Activated B cell treated with CpG ODN at 0.5 μM for 24 hours (primary cell): Measurements from ENCODE around the gene TMC6. TPM values are rescaled to one million over a fixed set of nuclear protein-coding genes. Genes with fewer than 3 reads are reported as not detected.

Experiments
- ATAC-seq: fragments of 200-7000 bp; cut with Tn5 transposase; one replicate; pipeline ENCODE4 v1.10.0; 2021; ENCODE audit warnings: low read depth, mild to moderate bottlenecking, moderate library complexity
- CTCF ChIA-PET: fragments of 350-600 bp; sonication (Branson Sonifier 250); formaldehyde crosslinking; loops from one replicate; lab custom pipeline; 2021; ENCODE audit warnings: antibody characterized with exemption; lab: Charles Lee
- POLR2A ChIA-PET: fragments of 350-600 bp; sonication (Branson Sonifier 250); formaldehyde crosslinking; loops from one replicate; lab custom pipeline; 2021; ENCODE audit warnings: antibody characterized with exemption; lab: Charles Lee
- DNase-seq: peaks from one replicate; pipeline ENCODE4 v3.0.0; 2022
- H3K27ac Mint-ChIP-seq: one replicate; pipeline ENCODE4 v1.8.0; 2020; ENCODE audit warnings: mixed read lengths
- H3K27me3 Mint-ChIP-seq: one replicate; pipeline ENCODE4 v1.8.0; 2021; ENCODE audit warnings: mixed read lengths
- H3K36me3 Mint-ChIP-seq: one replicate; pipeline ENCODE4 v1.8.0; 2021; ENCODE audit warnings: low read depth, mixed read lengths
- H3K4me1 Mint-ChIP-seq: one replicate; pipeline ENCODE4 v1.8.0; 2021; ENCODE audit warnings: mixed read lengths
- H3K4me3 Mint-ChIP-seq: one replicate; pipeline ENCODE4 v1.8.0; 2020; ENCODE audit warnings: mild to moderate bottlenecking, mixed read lengths
- H3K9me3 Mint-ChIP-seq: one replicate; pipeline ENCODE4 v1.8.0; 2020; ENCODE audit warnings: mixed read lengths
- CTCF ChIP-seq: fragments of 200-600 bp; IDR thresholded peaks from one replicate; pipeline ENCODE4 v1.8.0; 2022; ENCODE audit warnings: antibody characterized with exemption, mild to moderate bottlenecking
- intact Hi-C: fragments of 100-400 bp; cut with micrococcal nuclease; formaldehyde crosslinking; loops from one replicate; pipeline ENCODE4 v1.15.1; 2024
- total RNA-seq: library from RNA; stranded (reverse); gene quantifications from 2 replicates; pipeline ENCODE4 v1.2.3, GENCODE V29; 2022

The TMC6 gene
- total RNA-seq, 1 donor from 2014 or later = 896 TPM

- peak overlapping the region; percentile 38 for H3K4me3 Mint-ChIP-seq
- H3K27me3 Mint-ChIP-seq = no peaks in the 10 kb centered on the region
- ChIA-PET CTCF (no interaction called here), POLR2A (interaction anchor here (0.5 to 48.2 kb wide), 8 partner anchors 10 to 1674 kb away, joined by 3 to 2404 read pairs (median 8); partner anchors contain the start of genes AFMID, BIRC5, C17orf99 and CBX8)
- no peak for DNase-seq
- no peaks in the 10 kb centered on the region for H3K9me3 Mint-ChIP-seq
- intact Hi-C loops = loop anchor here (10.0 kb wide), 1 partner anchor 678 kb away; no protein-coding TSS in a partner anchor
- H3K4me1 Mint-ChIP-seq = peaks cover 70% of the 10 kb centered on the region
- H3K27ac Mint-ChIP-seq = peak overlapping the region; percentile 71
- TF ChIP-seq CTCF = no peak
- ATAC-seq = no peak
- H3K36me3 Mint-ChIP-seq = peaks cover 60% of the 10 kb centered on the region
Observed at GRCh38 chr17:78122931-78123249, 5.7 kb downstream of the TMC6 start.

- intact Hi-C loops = loop anchor here (10.0 kb wide), 1 partner anchor 678 kb away; no protein-coding TSS in a partner anchor
- Mint-ChIP-seq H3K4me3 (peak overlapping the region; percentile 65), H3K9me3 (no peaks in the 10 kb centered on the region), H3K27ac (peak overlapping the region; percentile 81), H3K36me3 (peaks cover 64% of the 10 kb centered on the region), H3K4me1 (peaks cover 73% of the 10 kb centered on the region), H3K27me3 (no peaks in the 10 kb centered on the region)
- TF ChIP-seq CTCF = no peak
- DNase-seq = no peak
- ChIA-PET CTCF (interaction anchor here (1.1 to 4.0 kb wide), 3 partner anchors 10 to 53 kb away, joined by 3 to 16 read pairs (median 3); no protein-coding TSS in a partner anchor), POLR2A (interaction anchor here (0.5 to 48.2 kb wide), 6 partner anchors 9 to 175 kb away, joined by 3 to 2404 read pairs (median 12); partner anchors contain the start of genes AFMID, C17orf99, SYNGR2 and TK1)
- no peak for ATAC-seq
Observed at GRCh38 chr17:78122216-78122930, 6.2 kb downstream of the TMC6 start.

- Mint-ChIP-seq H3K36me3 (peaks cover 68% of the 10 kb centered on the region), H3K4me1 (peaks cover 68% of the 10 kb centered on the region), H3K4me3 (peak overlapping the region; percentile 65), H3K27ac (peak overlapping the region; percentile 81), H3K9me3 (no peaks in the 10 kb centered on the region), H3K27me3 (no peaks in the 10 kb centered on the region)
- intact Hi-C loops = loop anchor here (10.0 kb wide), 1 partner anchor 677 kb away; no protein-coding TSS in a partner anchor
- DNase-seq = peak; percentile 26
- no peak for TF ChIP-seq CTCF
- ATAC-seq = no peak
- POLR2A ChIA-PET = interaction anchor here (1.2 to 48.2 kb wide), 5 partner anchors 9 to 130 kb away, joined by 4 to 2404 read pairs (median 15); partner anchors contain the start of genes AFMID, C17orf99, SYNGR2 and TK1
- CTCF ChIA-PET = interaction anchor here (0.6 to 4.0 kb wide), 4 partner anchors 10 to 54 kb away, joined by 3 to 16 read pairs (median 4); no protein-coding TSS in a partner anchor
Observed at GRCh38 chr17:78121801-78122215, 6.7 kb downstream of the TMC6 start.

- ChIA-PET POLR2A (interaction anchor here (1.2 to 48.2 kb wide), 4 partner anchors 8 to 52 kb away, joined by 4 to 2404 read pairs (median 525); partner anchors contain the start of genes AFMID, C17orf99, SYNGR2 and TK1), CTCF (interaction anchor here (0.6 to 4.0 kb wide), 4 partner anchors 11 to 54 kb away, joined by 3 to 16 read pairs (median 4); no protein-coding TSS in a partner anchor)
- TF ChIP-seq CTCF = no peak
- Mint-ChIP-seq H3K36me3 (peaks cover 69% of the 10 kb centered on the region), H3K27me3 (no peaks in the 10 kb centered on the region), H3K4me1 (peaks cover 62% of the 10 kb centered on the region), H3K27ac (peak overlapping the region; percentile 81), H3K9me3 (no peaks in the 10 kb centered on the region), H3K4me3 (peak overlapping the region; percentile 65)
- intact Hi-C loops = loop anchor here (10.0 kb wide), 1 partner anchor 676 kb away; no protein-coding TSS in a partner anchor
- DNase-seq = peak; percentile 37
- ATAC-seq = no peak
Observed at GRCh38 chr17:78120971-78121800, 7.4 kb downstream of the TMC6 start.
